Ovary (tissue), 9 donors: ENCODE results near the gene PTEN. TPM values are rescaled to one million over a fixed set of nuclear protein-coding genes. Genes with fewer than 3 reads are reported as not detected.
"Not testable (repeated sequence)": the region's sequence is repeated elsewhere in the genome, so short reads cannot be mapped to it uniquely, and the experiment has no call there.

Source experiments
- DNase-seq, 5 donors: peaks; one replicate each; pipeline ENCODE4 v3.0.0-alpha.2; 2019 to 2020
- H3K27ac ChIP-seq, 2 donors: fragments of 200-600 bp; one replicate each; pipeline versions ENCODE4 v1.5.1 to v1.8.0; 2019 to 2022
- H3K27me3 ChIP-seq: fragments of 200-600 bp; one replicate; pipeline ENCODE4 v1.8.0; 2022
- H3K36me3 ChIP-seq: fragments of 200-600 bp; sonication (generic); one replicate; pipeline ENCODE4 v1.5.1; 2019
- H3K4me1 ChIP-seq: one replicate; pipeline ENCODE4 v1.8.1; 2013; ENCODE audit warnings: mild to moderate bottlenecking, moderate library complexity; ENCODE audit not compliant: insufficient read depth
- H3K4me3 ChIP-seq: fragments of 200-600 bp; sonication (generic); one replicate; pipeline ENCODE4 v1.5.1; 2017
- H3K9me3 ChIP-seq, 2 donors: fragments of 200-600 bp in 1 of 2; sonication (generic) in 1 of 2; one replicate each; pipeline versions ENCODE4 v1.5.1 to v1.8.1; 2013 to 2019; ENCODE audit warnings: mild to moderate bottlenecking in 1 of 2, moderate library complexity in 1 of 2
- CTCF ChIP-seq, 3 donors: fragments of 450-650 bp in 2 of 3; fragments of 200-600 bp in 1 of 3; IDR thresholded peaks; one replicate each; pipeline versions ENCODE4 v1.5.1 to v1.8.0; 2016 to 2022; ENCODE audit warnings: antibody characterized with exemption in 3 of 3, mild to moderate bottlenecking in 1 of 3
- EP300 ChIP-seq: sonication (generic); formaldehyde crosslinking; IDR thresholded peaks from one replicate; pipeline ENCODE4 v1.6.1; 2017; ENCODE audit warnings: antibody characterized with exemption
- POLR2A ChIP-seq: fragments of 450-650 bp; IDR thresholded peaks from one replicate; pipeline ENCODE4 v1.6.1; 2017; ENCODE audit warnings: antibody characterized with exemption, mild to moderate bottlenecking, moderate library complexity
- WGBS, 3 donors: extraction: QIAGEN DNeasy Blood & Tissue Kit in 1 of 3; methylation state at CpG; one replicate each; pipeline versions ENCODE4 v1.1.5 to v1.1.7; 2013 to 2017; 5-methylcytosine and 5-hydroxymethylcytosine counted together
- intact Hi-C, 4 donors: fragments of 100-400 bp; cut with DNase I; formaldehyde crosslinking; loops; one replicate each; pipeline versions ENCODE4 v1.11.0 to v1.15.1; 2022 to 2023
- polyA plus RNA-seq, 2 donors: library from polyadenylated mRNA; stranded (reverse); fragments of 200-250 nt in 1 of 2; fragments of 350-450 nt in 1 of 2; fragmentation: Illumina TruSeq in 1 of 2; extraction: RNeasy Lipid Tissue Mini Kit (QIAGEN cat#74804) in 1 of 2; gene quantifications; one replicate each; pipeline ENCODE4 v1.2.3, GENCODE V29; 2013 to 2014
- total RNA-seq, 7 donors: library from RNA; depleted of rRNA in 2 of 7; stranded (reverse); fragments of >200 nt in 2 of 7; fragmentation: NEBNext Ultra II Directional in 3 of 7; extraction: Animal tissue kit (Norgen Biotek cat#: 25700) in 3 of 7; gene quantifications; one replicate each; pipeline versions ENCODE4 v1.1.0 to v1.2.4, GENCODE V29; 2016 to 2023
- donor health status: DM: no; HTN: no; CAD: no; lungs with moderate emphysema.
- donor health status: DM: no; HTN: no; CAD: no.
- donor health status: Bipolar disorder and iron deficiency.
- donor health status: DM: yes; HTN: yes; CAD: no.
- donor health status: DM: no; HTN: no; CAD: no.
- donor health status: DM: yes; HTN: yes; CAD: no.

The PTEN gene
- total and polyA plus RNA-seq, 9 donors: 23.7 to 182 (median 84.7) TPM

GRCh38 chr10:87827681-87828080 lies 35.7 kb upstream of the PTEN start:
- TF ChIP-seq EP300: no peak
- no peak for TF ChIP-seq POLR2A
- no peak for TF ChIP-seq CTCF (IDR thresholded peaks at IDR 0.05)
- DNase-seq: no peak
- no peaks in the 10 kb centered on the region for H3K4me1 ChIP-seq
- no peaks in the 10 kb centered on the region for H3K36me3 ChIP-seq
- H3K27ac ChIP-seq: no peak overlapping the region
- no peak overlapping the region for H3K4me3 ChIP-seq
- H3K9me3 ChIP-seq: no peaks in the 10 kb centered on the region
- intact Hi-C loops: no loop called here
- 93 to 94% (median 94%) methylated on average over 2 of the region's 2 CpGs for WGBS, 3 donors
- H3K27me3 ChIP-seq: no peaks in the 10 kb centered on the region

- H3K9me3 ChIP-seq, H3K36me3 ChIP-seq, H3K4me3 ChIP-seq, H3K27me3 ChIP-seq, H3K4me1 ChIP-seq, DNase-seq, intact Hi-C loops, H3K27ac ChIP-seq: not testable (repeated sequence)
- 94 to 98% (median 96%) methylated on average over 4 of the region's 4 CpGs for WGBS, 3 donors
Measured at GRCh38 chr10:87829051-87829450, 34.4 kb upstream of the PTEN start.

GRCh38 chr10:87829986-87830729 lies 33.3 kb upstream of the PTEN start:
- no peaks in the 10 kb centered on the region for H3K4me1 ChIP-seq
- intact Hi-C loops: no loop called here
- no peaks in the 10 kb centered on the region for H3K9me3 ChIP-seq
- TF ChIP-seq EP300 (no peak), CTCF (IDR thresholded peaks at IDR 0.05) (no peak), POLR2A (no peak)
- no peak overlapping the region for H3K27ac ChIP-seq
- no peaks in the 10 kb centered on the region for H3K27me3 ChIP-seq
- no peak overlapping the region for H3K4me3 ChIP-seq
- H3K36me3 ChIP-seq: no peaks in the 10 kb centered on the region
- DNase-seq: no peak

- no peaks in the 10 kb centered on the region for H3K4me1 ChIP-seq
- intact Hi-C loops: no loop called here
- WGBS, 3 donors: 77 to 96% (median 94%) methylated on average over 4 of the region's 4 CpGs
- H3K27me3 ChIP-seq: no peaks in the 10 kb centered on the region
- H3K27ac ChIP-seq: no peak overlapping the region
- H3K9me3 ChIP-seq: no peaks in the 10 kb centered on the region
- no peaks in the 10 kb centered on the region for H3K36me3 ChIP-seq
- no peak overlapping the region for H3K4me3 ChIP-seq
- TF ChIP-seq POLR2A (no peak), CTCF (IDR thresholded peaks at IDR 0.05) (no peak), EP300 (no peak)
- no peak for DNase-seq
Measured at GRCh38 chr10:87836098-87836497, 27.3 kb upstream of the PTEN start.

GRCh38 chr10:87837445-87837844 lies 26.0 kb upstream of the PTEN start:
- no peak for TF ChIP-seq POLR2A
- TF ChIP-seq CTCF (IDR thresholded peaks at IDR 0.05): no peak
- no peak for TF ChIP-seq EP300
- H3K4me3 ChIP-seq: no peak overlapping the region
- no peak overlapping the region for H3K27ac ChIP-seq
- H3K27me3 ChIP-seq: no peaks in the 10 kb centered on the region
- H3K36me3 ChIP-seq: no peaks in the 10 kb centered on the region
- intact Hi-C loops: no loop called here
- no peaks in the 10 kb centered on the region for H3K4me1 ChIP-seq
- DNase-seq: no peak
- no peaks in the 10 kb centered on the region for H3K9me3 ChIP-seq
